HG03159 (cell line): ENCODE data around the gene MYH10.
A peak's percentile ranks its signal among the peaks of the same experiment; 100 is the strongest.

Source experiments
- ATAC-seq: cut with Tn5 transposase; IDR thresholded peaks from one replicate; pipeline ENCODE4 v1.9.1; 2021; ENCODE audit warnings: mild to moderate bottlenecking, moderate library complexity; ENCODE audit not compliant: unreplicated experiment

MYH10 gene

DNA sequence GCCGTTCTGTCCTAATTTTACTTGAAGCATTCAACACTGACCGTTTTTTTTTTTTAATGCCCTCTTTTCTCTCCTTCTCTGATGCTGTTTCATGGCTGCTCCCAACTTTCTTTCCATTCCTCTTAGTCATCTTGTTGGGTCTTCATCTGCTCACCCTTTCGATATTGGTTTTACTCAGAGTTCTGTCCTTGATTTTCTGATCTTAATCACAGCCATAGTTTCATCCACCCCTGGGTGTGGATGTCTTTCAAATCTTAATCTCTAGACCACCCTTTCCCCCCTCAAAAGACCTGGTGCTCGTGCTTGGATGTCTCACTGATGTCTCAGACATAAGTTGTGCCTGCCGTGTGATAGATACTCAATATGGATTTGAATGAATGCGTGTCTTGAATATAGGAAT lies 172.4 kb downstream of the MYH10 start:
- ATAC-seq = no peak

GRCh38 chr17:8455665-8456209 lies 174.8 kb downstream of the MYH10 start:
- no peak for ATAC-seq

DNA sequence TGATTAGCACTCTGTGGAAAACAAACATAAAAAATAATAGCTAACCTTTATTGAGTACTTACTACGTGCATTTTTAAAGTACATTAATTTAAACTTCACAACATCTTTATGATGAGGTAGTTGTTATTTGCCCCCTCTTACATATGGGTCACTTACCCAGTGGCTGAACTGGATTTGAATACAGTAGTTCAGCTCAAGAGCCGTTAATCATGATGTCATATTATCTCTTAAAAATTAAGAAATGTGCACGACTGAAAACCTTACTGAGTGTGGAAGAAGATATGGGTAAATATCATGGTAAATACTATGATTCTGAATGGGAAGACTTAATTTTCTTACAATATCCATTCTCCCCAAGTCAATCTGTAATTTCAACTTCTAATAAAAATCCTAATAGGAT lies 177.2 kb downstream of the MYH10 start:
- no peak for ATAC-seq

- ATAC-seq = no peak
Observed at GRCh38 chr17:8451933-8452614, 178.5 kb downstream of the MYH10 start.

GRCh38 chr17:8448310-8448709 lies 182.2 kb downstream of the MYH10 start:
- no peak for ATAC-seq

- ATAC-seq = no peak
Observed at GRCh38 chr17:8447799-8448198, 182.7 kb downstream of the MYH10 start.

GRCh38 chr17:8445536-8445935 lies 185.0 kb downstream of the MYH10 start:
- ATAC-seq = no peak

DNA sequence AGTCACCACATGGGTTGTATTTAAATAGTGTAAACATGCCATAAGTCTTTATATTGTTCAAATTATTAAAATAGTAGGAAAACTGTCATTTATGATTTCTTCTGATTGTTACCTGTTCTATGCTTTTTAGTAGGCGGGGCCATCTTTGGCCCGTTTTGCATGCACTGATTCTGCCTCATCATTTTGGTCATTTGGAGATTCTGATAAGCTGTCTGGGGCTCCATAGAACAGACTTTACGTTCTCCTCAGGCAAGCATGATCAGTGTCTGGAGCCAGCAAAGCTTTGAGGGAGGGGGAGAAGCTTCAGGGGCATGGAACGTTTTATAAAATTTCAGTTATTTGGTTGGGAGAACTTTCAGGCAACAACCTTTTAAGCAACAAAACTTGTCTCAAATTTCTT lies 186.0 kb downstream of the MYH10 start:
- ATAC-seq = no peak

- no peak for ATAC-seq
Observed at GRCh38 chr17:8443756-8444155, 186.8 kb downstream of the MYH10 start.

GRCh38 chr17:8442310-8442709 lies 188.2 kb downstream of the MYH10 start:
- ATAC-seq = no peak

DNA sequence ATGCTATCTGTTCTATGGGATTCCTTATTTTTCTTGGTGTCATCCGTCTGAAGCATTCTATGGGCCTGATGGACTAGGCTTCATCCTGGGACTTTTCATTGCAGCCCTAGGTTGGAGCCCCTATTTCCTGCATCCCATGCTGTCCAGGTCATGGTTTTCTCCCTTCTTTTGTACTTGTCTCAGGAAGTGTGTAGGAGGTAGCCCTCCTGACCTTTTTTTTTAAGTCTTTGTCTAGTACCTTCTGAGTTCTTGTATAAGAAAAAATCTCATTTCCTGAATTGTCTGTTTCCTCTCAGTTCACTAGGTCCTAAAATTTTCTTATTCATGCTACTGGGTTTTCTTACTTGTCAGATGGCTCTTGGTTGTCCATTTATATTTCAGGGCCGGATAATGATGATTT lies 188.8 kb downstream of the MYH10 start:
- ATAC-seq = no peak

GRCh38 chr17:8439681-8440080 lies 190.8 kb downstream of the MYH10 start:
- no peak for ATAC-seq

DNA sequence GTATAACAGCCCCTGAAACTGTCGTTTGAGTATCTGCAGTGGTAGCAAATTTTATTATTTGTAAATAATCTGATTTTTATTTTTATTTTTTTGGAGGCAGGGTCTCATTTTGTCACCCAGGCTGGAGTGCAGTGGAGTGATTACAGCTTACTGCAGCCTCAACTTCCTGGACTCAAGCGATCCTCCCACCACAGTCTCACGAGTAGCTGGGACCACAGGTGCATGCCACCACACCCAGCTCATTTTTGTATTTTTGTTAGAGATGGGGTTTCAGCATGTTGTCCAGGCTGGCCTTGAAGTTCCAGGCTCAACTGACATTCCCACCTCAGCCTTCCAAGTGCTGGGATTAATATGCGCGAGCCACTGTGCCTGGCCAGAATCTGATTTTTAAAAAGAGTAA lies 192.1 kb downstream of the MYH10 start:
- ATAC-seq = no peak

GRCh38 chr17:8436844-8437171 lies 193.7 kb downstream of the MYH10 start:
- ATAC-seq = no peak

GRCh38 chr17:8436169-8436843 lies 194.2 kb downstream of the MYH10 start:
- peak; percentile 54 for ATAC-seq

DNA sequence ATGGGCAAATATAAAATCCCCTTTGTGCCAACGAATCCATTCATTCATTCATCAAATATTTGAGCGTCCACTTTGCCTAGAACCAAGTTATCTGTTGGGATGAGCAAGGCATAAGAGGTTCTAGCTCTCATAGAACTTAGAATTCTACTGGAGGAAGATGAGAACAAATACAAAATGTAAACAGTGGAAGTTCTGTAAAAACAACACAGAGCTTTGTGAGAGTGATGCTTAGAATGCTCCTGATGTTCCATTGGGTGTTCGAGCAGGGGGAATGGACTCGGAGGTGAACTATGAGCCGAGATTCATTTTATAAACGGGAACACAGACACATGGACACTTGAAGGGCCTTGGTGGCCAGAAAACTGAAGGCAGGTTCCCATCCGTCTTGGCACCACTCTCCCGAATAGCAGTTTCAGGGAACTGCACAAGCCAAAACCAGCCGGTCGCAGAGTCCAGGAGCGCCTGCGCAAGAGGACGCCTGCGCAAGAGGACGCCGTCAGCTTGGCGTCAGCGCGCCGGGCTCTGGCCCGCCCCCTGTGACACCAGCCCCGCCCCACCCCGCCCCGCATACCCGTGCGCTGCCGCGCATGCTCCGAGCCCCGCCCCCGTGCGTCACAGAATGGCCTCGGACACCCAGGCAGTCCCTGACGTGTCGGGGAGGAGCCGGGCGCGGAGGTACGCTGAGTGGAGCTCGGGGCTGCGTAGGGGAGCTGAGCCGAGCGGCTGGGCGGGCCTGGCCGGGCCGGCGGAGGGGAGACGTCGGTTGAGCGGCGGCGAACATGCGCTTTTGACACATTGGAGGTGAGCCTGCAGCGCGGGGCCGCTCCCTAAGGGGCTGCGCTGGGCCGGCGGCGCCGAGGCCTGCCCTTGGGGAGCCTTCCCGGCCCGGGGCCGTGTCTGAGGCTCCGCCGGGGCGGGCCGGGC lies 195.0 kb downstream of the MYH10 start, which contains the start of gene NDEL1:
NDEL1 (plus strand) TSS at position 640 of the 924 bp plus-strand sequence. CDS start 8,388 bp downstream, outside the sequence.
- ATAC-seq = peak; percentile 97

DNA sequence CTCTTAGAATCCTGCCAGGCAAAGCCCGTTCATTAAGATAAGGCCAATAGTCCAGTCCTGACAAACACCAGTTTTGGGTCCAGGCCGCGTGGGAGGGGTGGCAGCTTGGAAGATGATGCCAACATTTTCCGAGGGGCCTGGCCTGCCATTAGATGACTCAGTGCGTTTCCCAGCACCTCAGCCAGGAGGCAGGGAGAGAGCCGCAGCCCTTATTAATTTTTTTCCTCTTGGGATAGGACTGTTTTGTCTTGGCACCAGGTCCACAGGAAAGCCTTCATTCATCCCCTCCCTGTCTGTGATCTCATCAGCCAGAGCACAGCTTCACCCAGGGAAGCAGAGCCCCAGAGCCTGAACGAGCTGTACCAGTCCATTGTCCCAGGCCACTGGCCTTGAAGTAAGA lies 199.6 kb downstream of the MYH10 start:
- no peak for ATAC-seq

GRCh38 chr17:8426802-8427201 lies 203.7 kb downstream of the MYH10 start:
- ATAC-seq = no peak

DNA sequence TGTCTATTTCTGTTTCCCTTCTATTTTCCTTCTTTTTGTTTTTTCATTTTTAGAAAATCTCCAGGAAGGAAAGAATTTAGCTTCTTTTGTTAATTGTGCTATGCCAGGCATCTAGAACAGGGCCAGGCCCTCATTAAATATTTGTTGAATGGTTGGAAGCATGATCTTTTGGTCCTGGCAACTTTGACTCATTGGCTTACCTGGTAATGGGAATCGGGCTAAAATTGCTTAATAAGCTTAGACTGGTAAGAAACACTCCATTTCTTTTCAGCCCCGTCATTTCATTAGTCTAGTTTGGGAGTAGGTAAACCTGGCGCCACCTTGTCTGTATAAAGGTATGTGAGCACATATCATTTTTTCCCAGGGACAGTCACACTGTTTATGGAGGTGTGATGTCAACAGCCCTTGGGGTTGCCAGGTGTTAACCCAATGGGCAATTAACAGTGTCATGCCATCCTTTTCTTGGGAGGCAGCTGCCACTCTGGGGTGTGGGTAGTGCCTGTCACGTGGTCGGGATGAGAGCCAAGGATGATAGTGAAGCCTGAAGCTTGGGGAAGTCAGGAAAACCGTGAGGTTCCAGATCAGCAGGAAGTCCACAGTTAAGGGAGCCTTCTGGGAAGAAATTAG lies 204.3 kb downstream of the MYH10 start:
- no peak for ATAC-seq
